ENCODE measurements around the gene OST4. TPM values are rescaled to one million over a fixed set of nuclear protein-coding genes. Genes with fewer than 3 reads are reported as not detected.

The OST4 gene
- polyA plus RNA-seq, 1 donor (not counting 4 experiments of a cell fraction or from before 2014, with no cell fraction given), result 393 TPM

GRCh38 chr2:27053321-27053720, 18.1 kb downstream of the OST4 start:
- dilution Hi-C loops (cut with MboI; ENCODE audit: extremely low pct_ligation_motif_present, low sequenced_read_pairs), result no loop called here
- H2AFZ ChIP-seq (ENCODE audit: control insufficient read depth, low read length), result no peak overlapping the region
- FAIRE-seq (no peak), DNase-seq (ENCODE audit: low read depth, low spot score) (no peak)
- H3K4me2 ChIP-seq (ENCODE audit: control insufficient read depth, extremely low read depth, insufficient read depth, low read depth, low read length), result no peak overlapping the region
- H3K27ac ChIP-seq (ENCODE audit: control insufficient read depth, insufficient read depth, low read length), result no peak overlapping the region
- no peaks in the 10 kb centered on the region for H4K20me1 ChIP-seq (ENCODE audit: control insufficient read depth, extremely low read depth, insufficient read depth, low read length)
- H3K36me3 ChIP-seq (ENCODE audit: control insufficient read depth in 2 of 2, extremely low read depth in 1 of 2, insufficient read depth in 2 of 2, low read length in 2 of 2), result peaks cover 13 to 23% of the 10 kb centered on the region in 2 experiments
- H3K9me3 ChIP-seq (ENCODE audit: control insufficient read depth, low read depth, low read length), result no peaks in the 10 kb centered on the region
- peaks cover 9% of the 10 kb centered on the region for H3K4me1 ChIP-seq (ENCODE audit: control insufficient read depth, extremely low read depth, insufficient read depth, low read length)
- TF ChIP-seq CTCF (optimal IDR thresholded peaks at IDR 0.05 in 1 of 3, IDR thresholded peaks at IDR 0.05 in 1 of 3, conservative IDR thresholded peaks at IDR 0.05 in 1 of 3; ENCODE audit: extremely low read depth in 1 of 3, insufficient read depth in 2 of 3, low read length in 3 of 3), result no peak
- no peak for TF ChIP-seq EZH2 (IDR thresholded peaks at IDR 0.05; ENCODE audit: low read length)
- no peak overlapping the region for H3K4me3 ChIP-seq (ENCODE audit: control insufficient read depth in 2 of 3, extremely low read depth in 1 of 3, insufficient read depth in 2 of 3, low read depth in 1 of 3, low read length in 3 of 3)
- H3K27me3 ChIP-seq (ENCODE audit: control insufficient read depth, extremely low read depth, insufficient read depth, low read length), result no peaks in the 10 kb centered on the region
- H3K9me1 ChIP-seq (ENCODE audit: control insufficient read depth, extremely low read depth, insufficient read depth, low read length), result no peaks in the 10 kb centered on the region
- H3K79me2 ChIP-seq (ENCODE audit: control insufficient read depth, insufficient read depth, low read length), result no peaks in the 10 kb centered on the region
- no peak overlapping the region for H3K9ac ChIP-seq (ENCODE audit: control insufficient read depth, extremely low read depth, insufficient read depth, low read length)

DNA sequence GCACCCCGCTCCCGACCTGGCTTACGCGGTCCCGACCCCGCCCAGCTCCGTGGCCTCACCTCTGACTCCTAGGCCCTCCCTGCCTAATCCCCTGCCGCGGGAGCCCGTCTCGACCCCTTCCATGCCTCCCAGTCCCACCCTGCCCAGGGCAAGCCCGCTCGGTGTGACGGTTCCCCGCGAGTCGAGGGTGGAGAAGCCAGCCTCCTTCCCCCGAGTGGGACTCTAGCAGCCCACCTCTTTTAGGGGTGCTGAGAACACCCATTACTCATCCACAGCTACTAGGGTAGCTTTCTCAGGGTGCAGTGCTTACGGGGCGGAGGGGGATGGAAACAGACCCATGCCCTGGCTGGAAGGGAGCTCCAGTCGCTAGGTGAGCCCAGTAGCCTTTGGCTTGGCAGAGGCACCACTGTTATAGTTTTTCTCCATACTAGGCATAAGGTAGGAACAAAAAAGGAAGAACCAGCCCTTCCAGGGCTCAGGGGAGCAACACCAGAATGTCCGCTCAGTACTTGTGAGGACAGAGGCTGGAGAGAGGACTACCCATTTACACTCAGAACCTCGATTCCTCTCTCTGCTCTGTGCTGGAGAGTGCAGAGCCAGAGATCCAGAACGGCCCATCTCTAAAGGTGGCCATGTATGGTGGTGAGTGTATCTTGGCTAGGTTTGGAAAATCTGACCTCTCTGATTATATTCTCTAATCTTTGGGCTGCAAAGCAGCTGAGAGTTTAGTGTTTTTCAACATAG, 19.4 kb downstream of the OST4 start:
- Histone ChIP-seq H3K27me3 (ENCODE audit: control insufficient read depth, extremely low read depth, insufficient read depth, low read length) (no peaks in the 10 kb centered on the region), H3K4me1 (ENCODE audit: control insufficient read depth, extremely low read depth, insufficient read depth, low read length) (peaks cover 9% of the 10 kb centered on the region), H3K4me2 (ENCODE audit: control insufficient read depth, extremely low read depth, insufficient read depth, low read depth, low read length) (peak overlapping the region; percentile 84), H2AFZ (ENCODE audit: control insufficient read depth, low read length) (peak overlapping the region; percentile 87), H3K9me3 (ENCODE audit: control insufficient read depth, low read depth, low read length) (no peaks in the 10 kb centered on the region), H3K36me3 (ENCODE audit: control insufficient read depth in 2 of 2, extremely low read depth in 1 of 2, insufficient read depth in 2 of 2, low read length in 2 of 2) (peaks cover 7 to 18% of the 10 kb centered on the region in 2 experiments), H3K27ac (ENCODE audit: control insufficient read depth, insufficient read depth, low read length) (peak overlapping the region; percentile 34), H4K20me1 (ENCODE audit: control insufficient read depth, extremely low read depth, insufficient read depth, low read length) (no peaks in the 10 kb centered on the region), H3K9ac (ENCODE audit: control insufficient read depth, extremely low read depth, insufficient read depth, low read length) (peak overlapping the region; percentile 70), H3K4me3 (ENCODE audit: control insufficient read depth in 2 of 3, extremely low read depth in 1 of 3, insufficient read depth in 2 of 3, low read depth in 1 of 3, low read length in 3 of 3) (peak overlapping the region; percentile 83 to 91 (median 88)), H3K79me2 (ENCODE audit: control insufficient read depth, insufficient read depth, low read length) (no peaks in the 10 kb centered on the region), H3K9me1 (ENCODE audit: control insufficient read depth, extremely low read depth, insufficient read depth, low read length) (no peaks in the 10 kb centered on the region)
- dilution Hi-C loops (cut with MboI; ENCODE audit: extremely low pct_ligation_motif_present, low sequenced_read_pairs), result no loop called here
- DNase-seq (ENCODE audit: low read depth, low spot score) (no peak), FAIRE-seq (no peak)
- no peak for TF ChIP-seq CTCF (optimal IDR thresholded peaks at IDR 0.05 in 1 of 3, IDR thresholded peaks at IDR 0.05 in 1 of 3, conservative IDR thresholded peaks at IDR 0.05 in 1 of 3; ENCODE audit: extremely low read depth in 1 of 3, insufficient read depth in 2 of 3, low read length in 3 of 3)
- TF ChIP-seq EZH2 (IDR thresholded peaks at IDR 0.05; ENCODE audit: low read length), result no peak
